ENCODE results near the gene RNF141.

RNF141 gene

DNA sequence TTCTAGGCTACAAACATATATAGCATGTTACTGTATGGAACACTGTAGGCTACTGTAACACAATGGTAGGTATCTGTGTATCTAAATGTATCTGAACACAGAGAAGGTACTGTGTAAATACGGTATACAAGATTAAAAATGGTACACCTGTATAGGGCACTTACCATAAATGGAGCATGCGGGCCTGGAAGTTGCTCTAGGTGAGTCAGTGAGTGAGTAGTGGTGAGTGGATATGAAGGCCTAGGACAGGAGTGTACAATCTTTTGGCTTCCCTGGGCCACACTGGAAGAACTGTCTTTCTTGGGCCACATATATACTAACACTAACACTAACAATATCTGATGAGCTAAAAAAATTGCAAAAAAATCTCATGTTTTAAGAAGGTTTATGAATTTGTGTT is 21.4 kb downstream of the RNF141 start:
- no peak for DNase-seq

DNA sequence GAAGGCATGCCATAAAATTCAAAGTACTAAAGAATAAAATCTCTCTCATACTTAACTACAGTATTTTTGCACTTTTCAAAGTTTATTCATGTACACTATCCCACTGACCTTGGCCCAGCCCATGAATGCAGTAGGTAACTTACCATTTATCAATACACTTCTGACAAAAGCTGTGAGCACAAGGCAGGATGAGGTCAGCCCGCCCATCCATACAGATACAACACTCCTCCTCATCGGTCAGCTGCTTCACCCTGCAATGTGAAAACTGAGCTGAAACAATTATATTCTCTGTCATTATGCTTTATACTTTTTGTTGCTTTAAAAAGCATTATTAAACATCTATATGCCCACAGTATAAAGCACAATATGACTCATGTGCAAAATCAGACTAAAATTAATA is 22.1 kb downstream of the RNF141 start:
- no peak for DNase-seq

- DNase-seq = no peak
Measured at GRCh38 chr11:10518123-10518522, 22.9 kb downstream of the RNF141 start.

DNA sequence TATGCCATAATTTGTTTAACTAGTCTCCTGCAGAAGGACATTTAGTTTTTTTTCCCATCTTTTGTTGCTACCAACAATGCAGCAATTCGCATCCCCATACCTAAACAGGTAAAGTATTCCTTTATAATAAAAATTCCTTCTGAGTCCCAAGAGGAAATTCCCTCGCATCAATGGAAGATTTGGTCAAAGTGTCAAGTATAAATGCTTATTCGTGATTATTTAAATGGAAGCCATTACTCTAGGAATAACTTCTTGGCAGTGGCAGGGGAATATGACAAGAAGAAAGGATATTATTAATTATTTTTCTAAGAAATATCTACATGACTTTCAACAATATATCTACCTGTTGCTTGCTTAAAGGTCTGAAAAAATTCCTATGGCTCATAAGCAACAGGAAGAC is 25.6 kb downstream of the RNF141 start:
- no peak for DNase-seq

DNA sequence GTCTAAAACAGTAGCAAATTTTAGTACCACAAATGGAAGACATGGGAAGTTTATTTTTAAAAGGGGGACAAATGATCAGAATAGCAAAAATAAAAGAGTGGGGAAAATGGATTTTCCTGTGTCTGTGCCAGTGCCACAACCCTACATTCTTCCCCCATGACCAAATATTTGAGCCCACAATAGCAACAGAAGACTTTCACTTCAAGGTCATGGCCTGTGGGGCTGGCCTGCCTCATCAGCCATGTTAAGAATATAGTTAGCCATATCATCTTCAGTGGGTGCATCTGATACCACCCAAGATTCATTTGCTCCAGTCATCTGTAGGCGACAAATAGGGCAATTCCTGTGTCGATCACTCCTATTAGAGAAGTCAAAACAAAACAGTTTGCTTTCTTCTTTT is 26.3 kb downstream of the RNF141 start:
- no peak for DNase-seq

- no peak for DNase-seq
Measured at GRCh38 chr11:10514202-10514601, 26.8 kb downstream of the RNF141 start.

- no peak for DNase-seq
Measured at GRCh38 chr11:10511181-10511621, 29.8 kb downstream of the RNF141 start.

GRCh38 chr11:10506008-10506370 is 35.0 kb downstream of the RNF141 start:
- DNase-seq = no peak

GRCh38 chr11:10505278-10506007 is 35.5 kb downstream of the RNF141 start:
- DNase-seq = no peak

DNA sequence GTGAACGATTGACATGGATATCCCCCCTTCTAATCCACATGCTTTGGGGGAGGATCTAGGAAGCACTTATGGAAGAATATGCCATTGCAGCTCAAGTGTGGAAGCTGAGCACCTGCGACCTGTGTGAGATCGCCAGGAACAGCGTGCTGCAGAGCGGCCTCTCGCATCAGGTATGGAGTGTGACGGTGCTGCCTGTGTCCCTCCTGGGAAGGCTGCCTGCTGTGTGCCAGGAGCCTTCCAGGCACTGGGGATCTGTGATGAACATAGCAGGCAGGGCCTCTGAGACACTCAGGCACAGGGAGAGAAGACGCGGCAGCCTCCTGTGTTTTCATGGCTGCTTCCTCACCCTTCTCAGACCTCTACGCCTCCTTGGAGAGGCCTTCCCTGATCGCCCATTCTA is 36.5 kb downstream of the RNF141 start:
- no peak for DNase-seq

- no peak for DNase-seq
Measured at GRCh38 chr11:10503777-10504480, 37.1 kb downstream of the RNF141 start.

DNA sequence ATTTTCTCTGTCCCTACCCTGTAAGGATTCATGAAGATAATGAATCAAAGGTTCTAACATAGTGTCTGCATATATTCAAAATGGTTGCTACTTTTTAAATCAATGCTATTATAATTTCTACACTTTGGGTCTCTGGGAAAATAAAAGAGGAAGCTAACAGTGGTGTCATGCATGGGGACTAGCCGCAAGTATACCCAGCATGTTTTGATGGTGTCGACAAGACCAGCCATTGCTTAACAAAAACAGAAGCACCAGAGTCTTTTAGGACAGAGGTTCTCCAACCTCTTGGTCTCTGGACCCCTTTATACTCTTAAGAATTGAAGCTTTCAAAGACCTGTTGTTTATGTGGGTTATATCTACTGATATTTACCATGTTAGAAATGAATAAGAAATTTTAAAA is 37.8 kb downstream of the RNF141 start:
- no peak for DNase-seq

- no peak for DNase-seq
Measured at GRCh38 chr11:10502770-10503169, 38.2 kb downstream of the RNF141 start.

DNA sequence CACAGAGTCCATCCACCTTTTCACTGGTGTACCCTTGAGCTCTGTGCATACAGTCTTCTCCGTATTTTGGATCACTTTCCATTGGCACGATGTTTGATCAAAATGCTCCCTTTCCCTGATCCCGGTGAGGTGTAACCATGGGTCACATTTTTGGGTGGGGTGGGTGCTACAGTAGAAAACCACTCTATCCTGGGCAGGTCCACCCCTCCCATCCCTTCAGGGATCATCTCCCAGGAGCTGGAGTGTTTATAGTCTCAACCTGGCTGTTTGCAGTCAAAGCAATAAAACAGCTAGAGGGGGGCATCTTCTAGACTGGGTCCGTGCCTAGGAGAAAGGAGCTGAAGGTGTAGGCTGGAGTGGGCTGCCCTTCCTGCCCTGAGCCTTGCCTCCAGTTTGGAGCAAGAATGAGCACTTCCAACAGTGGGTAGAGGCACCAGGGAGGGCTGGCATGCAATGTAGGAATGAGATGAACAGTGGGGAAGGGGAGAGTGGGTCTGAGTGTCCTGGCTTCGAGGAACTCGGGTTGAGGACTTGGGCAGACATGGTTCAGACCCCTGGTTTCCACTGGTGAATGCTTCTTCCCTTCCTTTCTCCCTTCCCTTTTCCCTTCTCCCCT is 38.8 kb downstream of the RNF141 start:
- DNase-seq = no peak

DNA sequence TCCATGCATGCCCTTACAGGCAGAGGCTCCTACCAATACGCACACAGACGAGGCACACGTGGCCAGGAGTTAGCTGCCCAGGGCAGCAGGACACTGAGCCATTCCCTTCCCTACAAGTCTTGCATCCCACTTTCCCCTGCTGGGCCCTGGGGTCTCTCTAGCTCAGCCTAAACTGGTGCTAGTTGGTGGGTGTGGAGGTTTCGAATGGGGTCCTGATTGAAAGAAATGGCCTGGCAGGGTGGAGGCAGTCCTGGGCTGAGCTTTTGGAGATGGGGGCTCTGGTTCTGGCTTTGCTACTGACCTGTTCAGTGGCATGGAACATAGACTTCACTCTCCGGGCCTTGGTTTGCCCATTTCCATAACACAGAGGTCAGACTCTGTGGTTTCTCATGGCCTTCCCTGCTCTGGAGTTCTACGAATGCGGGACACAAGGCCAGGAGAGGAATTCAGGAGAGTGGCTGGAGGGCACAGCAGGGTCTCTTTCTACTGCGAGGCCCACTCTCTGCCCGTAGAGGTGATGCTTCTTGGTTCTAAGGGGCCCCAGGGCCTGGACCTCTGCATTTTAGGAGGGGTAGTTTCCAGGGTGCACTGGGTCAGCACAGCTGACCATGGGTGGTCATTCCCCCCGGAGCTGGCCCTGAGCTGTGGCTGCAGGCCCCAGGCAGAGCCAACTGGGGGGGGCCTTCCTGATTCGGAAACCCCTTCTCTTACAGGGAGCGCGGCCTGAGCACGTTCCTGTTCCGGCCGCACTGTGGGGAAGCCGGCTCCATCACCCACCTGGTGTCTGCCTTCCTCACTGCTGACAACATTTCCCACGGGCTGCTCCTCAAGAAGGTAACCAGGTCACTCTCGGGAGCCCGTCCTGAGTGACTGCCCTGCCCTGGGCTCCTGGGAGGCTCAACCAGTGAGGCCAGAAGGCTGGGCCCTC is 40.0 kb downstream of the RNF141 start:
- no peak for DNase-seq

- DNase-seq = no peak
Measured at GRCh38 chr11:10499874-10500601, 40.9 kb downstream of the RNF141 start.

DNA sequence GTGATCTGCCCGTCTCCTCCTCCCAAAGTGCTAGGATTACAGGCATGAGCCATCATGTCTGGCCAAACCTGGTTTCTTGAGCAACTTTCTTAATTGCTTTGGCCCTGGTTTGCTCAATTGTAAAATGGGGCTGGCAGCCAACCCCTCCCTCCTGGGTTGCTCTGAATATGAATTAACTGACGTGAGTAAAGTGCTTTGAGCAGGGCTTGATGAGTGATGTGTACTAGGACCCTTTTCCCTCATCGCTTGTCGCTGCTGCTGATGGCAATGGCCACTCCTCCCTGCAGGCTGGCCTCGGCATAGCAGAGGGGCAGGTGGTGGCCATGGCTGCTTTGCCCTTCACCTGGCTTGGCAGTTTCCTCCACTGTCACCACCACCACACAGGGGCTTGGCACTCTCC is 41.5 kb downstream of the RNF141 start:
- DNase-seq = no peak

GRCh38 chr11:10498426-10499250 is 42.3 kb downstream of the RNF141 start:
- no peak for DNase-seq

DNA sequence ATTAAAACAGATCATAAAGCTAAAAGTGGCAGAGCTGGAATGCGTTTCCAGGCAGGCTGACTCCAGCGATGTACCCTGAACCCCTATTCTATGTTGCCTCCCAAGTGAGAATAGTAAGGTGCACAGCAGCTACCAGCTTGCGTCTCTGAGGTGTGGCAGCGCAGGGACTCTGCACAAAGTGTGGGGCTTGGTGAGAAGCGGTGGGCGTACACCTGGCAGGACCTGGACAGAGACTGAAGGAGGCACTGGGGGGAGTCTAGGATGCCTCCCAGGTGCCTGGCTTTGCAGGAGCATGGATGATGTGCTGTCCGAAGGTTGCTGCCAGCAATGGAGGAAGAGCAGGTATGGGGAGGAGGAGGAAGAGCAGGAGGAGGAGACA is 43.0 kb downstream of the RNF141 start:
- no peak for DNase-seq

DNA sequence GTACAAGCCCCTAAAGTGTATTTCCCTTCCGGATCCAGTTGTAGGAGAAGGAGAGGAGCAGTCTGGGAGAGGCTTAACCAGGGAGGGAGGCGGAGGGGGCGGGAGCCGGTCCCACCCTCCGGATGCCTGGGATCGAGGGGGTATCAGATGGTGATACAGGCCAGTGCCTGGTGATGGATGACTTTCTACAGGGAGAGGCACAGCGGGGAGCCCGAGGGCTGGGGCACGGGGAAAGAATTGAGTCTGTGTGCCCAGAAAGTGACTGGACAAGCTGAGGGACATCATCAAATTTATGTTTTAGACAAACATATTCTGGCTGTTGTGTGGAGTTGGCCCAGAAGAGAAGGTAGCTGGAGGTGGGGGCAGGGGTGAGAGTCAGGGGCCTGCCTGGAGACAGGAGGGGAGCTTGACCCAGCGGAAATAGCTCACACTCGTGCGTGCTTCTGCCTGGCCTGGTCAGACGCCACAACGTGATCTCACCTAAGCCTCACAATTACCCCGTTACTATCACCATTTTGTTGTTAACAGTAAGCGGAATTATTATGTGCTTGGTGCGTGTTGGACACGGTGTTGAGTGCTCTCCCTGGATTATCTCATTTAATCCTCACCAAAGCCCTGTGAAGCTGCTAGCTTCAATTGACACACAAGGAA is 43.5 kb downstream of the RNF141 start:
- DNase-seq = no peak
